Measurements from ENCODE around the gene ME2. TPM values are rescaled to one million over a fixed set of nuclear protein-coding genes. Genes with fewer than 3 reads are reported as not detected.

Gene ME2
- total RNA-seq, 3 donors from 2014 or later (not counting 1 experiment from before 2014, with no cell fraction given) = 42.4 to 61.3 (median 43.5) TPM

GRCh38 chr18:50847192-50847591, 31.7 kb upstream of the ME2 start:
- intact Hi-C loops (cut with micrococcal nuclease) = no loop called here
- no peak for TF ChIP-seq CTCF (IDR thresholded peaks at IDR 0.05)

GRCh38 chr18:50848061-50848551, 30.8 kb upstream of the ME2 start:
- no peaks in the 10 kb centered on the region for H3K4me1 Mint-ChIP-seq
- ATAC-seq = no peak

More at GRCh38 chr18:50847192-50847591, 31.7 kb upstream of the ME2 start:
- H3K4me1 Mint-ChIP-seq = no peaks in the 10 kb centered on the region
- 83% methylated on average over 4 of the region's 4 CpGs for WGBS (ENCODE audit: insufficient coverage)
- H3K4me3 Mint-ChIP-seq = no peak overlapping the region
- H3K27ac ChIP-seq (ENCODE audit: low read length) = no peak overlapping the region
- no peaks in the 10 kb centered on the region for H3K36me3 ChIP-seq (ENCODE audit: control insufficient read depth, insufficient read depth, low read length)
- H3K9me3 Mint-ChIP-seq = no peaks in the 10 kb centered on the region
- H3K36me3 Mint-ChIP-seq = no peaks in the 10 kb centered on the region
- no peaks in the 10 kb centered on the region for H3K27me3 ChIP-seq (ENCODE audit: control insufficient read depth, insufficient read depth, low read length)
- no peaks in the 10 kb centered on the region for H3K9me3 ChIP-seq (ENCODE audit: control insufficient read depth, insufficient read depth, low read length)
- no peaks in the 10 kb centered on the region for H3K4me1 ChIP-seq (ENCODE audit: control insufficient read depth, insufficient read depth, low read length)
- ATAC-seq (no peak), DNase-seq (no peak)
- H3K27me3 Mint-ChIP-seq (ENCODE audit: low read depth in 2 of 2) = peaks cover 0 to 8% of the 10 kb centered on the region in 2 donors
- H3K27ac Mint-ChIP-seq = no peak overlapping the region
- no peak overlapping the region for H3K4me3 ChIP-seq (ENCODE audit: low read length)

GRCh38 chr18:50848991-50849390, 29.9 kb upstream of the ME2 start:
- no peak for TF ChIP-seq CTCF (IDR thresholded peaks at IDR 0.05)
- Histone ChIP-seq H3K4me3 (ENCODE audit: low read length) (no peak overlapping the region), H3K9me3 (ENCODE audit: control insufficient read depth, insufficient read depth, low read length) (no peaks in the 10 kb centered on the region), H3K27ac (ENCODE audit: low read length) (no peak overlapping the region), H3K36me3 (ENCODE audit: control insufficient read depth, insufficient read depth, low read length) (no peaks in the 10 kb centered on the region), H3K4me1 (ENCODE audit: control insufficient read depth, insufficient read depth, low read length) (no peaks in the 10 kb centered on the region), H3K27me3 (ENCODE audit: control insufficient read depth, insufficient read depth, low read length) (no peaks in the 10 kb centered on the region)
- DNase-seq (no peak), ATAC-seq (no peak)
- Mint-ChIP-seq H3K36me3 (no peaks in the 10 kb centered on the region), H3K9me3 (no peaks in the 10 kb centered on the region), H3K27me3 (ENCODE audit: low read depth in 2 of 2) (peaks cover 0 to 8% of the 10 kb centered on the region in 2 donors), H3K27ac (no peak overlapping the region), H3K4me3 (no peak overlapping the region), H3K4me1 (no peaks in the 10 kb centered on the region)
- intact Hi-C loops (cut with micrococcal nuclease) = no loop called here
- 100% methylated on average over 1 of the region's 1 CpG for WGBS (ENCODE audit: insufficient coverage)

More at GRCh38 chr18:50848061-50848551, 30.8 kb upstream of the ME2 start:
- Histone ChIP-seq H3K36me3 (ENCODE audit: control insufficient read depth, insufficient read depth, low read length) (no peaks in the 10 kb centered on the region), H3K4me3 (ENCODE audit: low read length) (no peak overlapping the region), H3K9me3 (ENCODE audit: control insufficient read depth, insufficient read depth, low read length) (no peaks in the 10 kb centered on the region), H3K27ac (ENCODE audit: low read length) (no peak overlapping the region), H3K4me1 (ENCODE audit: control insufficient read depth, insufficient read depth, low read length) (no peaks in the 10 kb centered on the region), H3K27me3 (ENCODE audit: control insufficient read depth, insufficient read depth, low read length) (no peaks in the 10 kb centered on the region)
- TF ChIP-seq CTCF (IDR thresholded peaks at IDR 0.05) = no peak
- no peaks in the 10 kb centered on the region for H3K9me3 Mint-ChIP-seq
- peaks cover 0 to 8% of the 10 kb centered on the region in 2 donors for H3K27me3 Mint-ChIP-seq (ENCODE audit: low read depth in 2 of 2)
- no peaks in the 10 kb centered on the region for H3K36me3 Mint-ChIP-seq
- no peak overlapping the region for H3K27ac Mint-ChIP-seq
- intact Hi-C loops (cut with micrococcal nuclease) = no loop called here
- no peak overlapping the region for H3K4me3 Mint-ChIP-seq
- 83% methylated on average over 7 of the region's 7 CpGs for WGBS (ENCODE audit: insufficient coverage)
- DNase-seq = no peak

GRCh38 chr18:50849419-50849821, 29.5 kb upstream of the ME2 start:
- WGBS (ENCODE audit: insufficient coverage) = no CpG with 5 or more reads among the region's 3 CpGs
- Mint-ChIP-seq H3K4me3 (no peak overlapping the region), H3K4me1 (no peaks in the 10 kb centered on the region), H3K36me3 (no peaks in the 10 kb centered on the region), H3K27me3 (ENCODE audit: low read depth in 2 of 2) (peaks cover 0 to 8% of the 10 kb centered on the region in 2 donors), H3K9me3 (no peaks in the 10 kb centered on the region), H3K27ac (no peak overlapping the region)
- Histone ChIP-seq H3K36me3 (ENCODE audit: control insufficient read depth, insufficient read depth, low read length) (no peaks in the 10 kb centered on the region), H3K9me3 (ENCODE audit: control insufficient read depth, insufficient read depth, low read length) (no peaks in the 10 kb centered on the region), H3K4me1 (ENCODE audit: control insufficient read depth, insufficient read depth, low read length) (no peaks in the 10 kb centered on the region), H3K4me3 (ENCODE audit: low read length) (no peak overlapping the region), H3K27me3 (ENCODE audit: control insufficient read depth, insufficient read depth, low read length) (no peaks in the 10 kb centered on the region), H3K27ac (ENCODE audit: low read length) (no peak overlapping the region)
- DNase-seq = no peak
- no peak for TF ChIP-seq CTCF (IDR thresholded peaks at IDR 0.05)
- ATAC-seq = no peak
- intact Hi-C loops (cut with micrococcal nuclease) = no loop called here

Data from natural killer cell (primary cell).